HUES6 (cell line): ENCODE measurements around the gene SLC26A3.

Source experiments
- H3K27ac ChIP-seq: 2 replicates; pipeline ENCODE4 v1.7.0; 2013; ENCODE audit warnings: low read depth, mild to moderate bottlenecking, low read length, inconsistent platforms
- H3K27me3 ChIP-seq: 2 replicates; pipeline ENCODE4 v1.6.1; 2013; ENCODE audit warnings: low read length; ENCODE audit not compliant: control insufficient read depth, insufficient read depth
- H3K36me3 ChIP-seq: 2 replicates; pipeline ENCODE4 v1.6.1; 2013; ENCODE audit warnings: low read length; ENCODE audit not compliant: control insufficient read depth, insufficient read depth
- H3K4me1 ChIP-seq: 2 replicates; pipeline ENCODE4 v1.6.1; 2013; ENCODE audit warnings: low read length; ENCODE audit not compliant: control insufficient read depth, insufficient read depth
- H3K4me3 ChIP-seq: 2 replicates; pipeline ENCODE4 v1.5.1; 2013; ENCODE audit warnings: low read depth, low read length
- H3K9ac ChIP-seq: one replicate; pipeline ENCODE4 v1.6.1; 2013; ENCODE audit warnings: mild to moderate bottlenecking, low read length
- H3K9me3 ChIP-seq: 2 replicates; pipeline ENCODE4 v1.6.1; 2013; ENCODE audit warnings: low read depth, low read length; ENCODE audit not compliant: control insufficient read depth, insufficient read depth

Gene SLC26A3

DNA sequence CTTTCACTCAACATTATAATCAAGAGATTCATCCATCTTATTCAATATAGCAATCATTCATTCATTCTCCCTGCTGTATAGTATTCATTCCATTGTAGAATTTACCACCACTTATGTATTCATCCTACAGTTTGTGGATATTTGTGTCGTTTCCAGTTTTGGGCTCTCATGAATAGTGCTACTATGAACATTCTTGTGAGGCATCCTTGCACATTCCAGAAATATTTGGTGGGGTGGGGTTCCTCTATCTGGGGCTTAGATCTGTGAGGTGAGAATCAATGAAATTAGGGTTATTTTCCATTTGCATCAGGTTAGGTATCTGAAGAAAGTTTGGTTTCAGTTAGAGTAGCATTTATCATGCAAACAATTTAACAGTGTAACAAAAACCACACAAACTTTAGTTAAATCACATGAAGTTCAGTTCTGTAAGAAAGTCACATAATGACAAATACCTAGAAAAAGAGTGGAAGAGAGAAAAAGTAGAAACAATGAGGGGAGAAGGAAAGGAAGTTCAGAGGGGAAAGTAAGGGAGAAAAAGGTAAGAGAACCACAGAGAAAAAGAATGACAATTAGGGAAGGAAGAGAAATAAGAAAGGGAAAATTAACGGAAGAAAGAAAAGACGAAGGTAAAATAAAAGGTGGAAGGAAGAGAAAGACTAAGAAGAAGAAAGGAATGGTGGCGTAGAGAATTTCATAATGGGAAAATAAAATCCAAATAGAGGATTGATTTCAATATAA lies 84.4 kb downstream of the SLC26A3 start:
- H3K9me3 ChIP-seq = no peaks in the 10 kb centered on the region
- no peak overlapping the region for H3K9ac ChIP-seq
- no peaks in the 10 kb centered on the region for H3K27me3 ChIP-seq
- no peak overlapping the region for H3K27ac ChIP-seq
- H3K36me3 ChIP-seq = no peaks in the 10 kb centered on the region
- no peak overlapping the region for H3K4me3 ChIP-seq
- H3K4me1 ChIP-seq = no peaks in the 10 kb centered on the region

DNA sequence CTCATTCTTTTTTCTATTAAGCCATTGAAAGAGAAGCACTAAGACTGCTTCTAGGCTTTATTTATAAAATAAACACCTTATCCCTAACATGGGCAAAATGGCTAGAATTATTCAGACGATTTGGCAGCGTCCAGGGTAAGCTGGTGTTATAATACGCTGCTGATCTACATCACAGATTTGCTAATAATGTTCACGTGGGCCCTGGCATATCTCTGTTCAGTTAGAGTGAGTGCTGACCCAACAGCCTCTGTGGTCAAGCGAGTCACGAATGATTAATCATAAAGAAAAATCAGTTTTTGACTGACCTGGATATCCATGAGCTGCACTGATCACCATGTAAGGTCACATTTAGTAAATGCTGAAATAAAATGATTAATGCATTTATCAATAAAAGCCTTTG lies 87.5 kb downstream of the SLC26A3 start:
- Histone ChIP-seq H3K9ac (no peak overlapping the region), H3K36me3 (no peaks in the 10 kb centered on the region)

More for the DNA sequence above, 87.5 kb downstream of the SLC26A3 start:
- Histone ChIP-seq H3K27ac (no peak overlapping the region), H3K4me1 (no peaks in the 10 kb centered on the region), H3K4me3 (no peak overlapping the region), H3K27me3 (no peaks in the 10 kb centered on the region), H3K9me3 (no peaks in the 10 kb centered on the region)
